ENCODE data around the gene ANKRD55. TPM values are rescaled to one million over a fixed set of nuclear protein-coding genes. Genes with fewer than 3 reads are reported as not detected.

Gene ANKRD55
- total RNA-seq, 2 donors from 2014 or later: not detected

DNA sequence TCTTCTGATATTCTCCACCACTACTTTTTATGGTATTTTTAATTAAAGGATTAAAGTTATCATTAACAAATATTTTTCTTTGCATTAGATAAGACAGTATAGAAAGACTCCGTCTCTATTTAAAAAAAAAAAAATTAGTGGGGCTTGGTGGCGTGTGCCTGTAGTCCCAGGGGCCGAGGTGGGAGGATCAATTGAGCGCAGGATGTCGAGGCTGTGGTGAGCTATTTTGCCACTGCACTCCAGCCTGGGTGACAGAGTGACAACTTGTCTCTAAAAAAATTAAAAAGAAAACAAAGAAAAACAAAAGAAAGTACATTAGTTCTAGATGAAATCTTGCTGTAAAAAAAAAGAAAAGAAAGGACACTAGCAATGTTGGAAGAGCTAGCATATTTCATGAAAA lies 141.0 kb downstream of the ANKRD55 start:
- DNase-seq: no peak
- Histone ChIP-seq H3K4me3 (no peak overlapping the region), H3K36me3 (no peaks in the 10 kb centered on the region), H3K27ac (no peak overlapping the region), H3K27me3 (no peaks in the 10 kb centered on the region), H3K9ac (ENCODE audit: low read depth in 2 of 2, low read length in 2 of 2) (no peak overlapping the region), H3K4me1 (no peaks in the 10 kb centered on the region), H3K9me3 (no peaks in the 10 kb centered on the region)
- no peak for TF ChIP-seq CTCF (IDR thresholded peaks at IDR 0.05)
- intact Hi-C loops (cut with DNase I): no loop called here

- no peaks in the 10 kb centered on the region for H3K36me3 ChIP-seq
- no peak overlapping the region for H3K27ac ChIP-seq
- H3K4me3 ChIP-seq: no peak overlapping the region
- no peaks in the 10 kb centered on the region for H3K27me3 ChIP-seq
- H3K9ac ChIP-seq (ENCODE audit: low read depth in 2 of 2, low read length in 2 of 2): no peak overlapping the region
- intact Hi-C loops (cut with DNase I): no loop called here
- no peak for DNase-seq
- no peaks in the 10 kb centered on the region for H3K4me1 ChIP-seq
- H3K9me3 ChIP-seq: no peaks in the 10 kb centered on the region
- no peak for TF ChIP-seq CTCF (IDR thresholded peaks at IDR 0.05)
These were observed 141.5 kb downstream of the ANKRD55 start for GRCh38 chr5:56091664-56092063.

- H3K9ac ChIP-seq (ENCODE audit: low read depth in 2 of 2, low read length in 2 of 2): no peak overlapping the region
- H3K27ac ChIP-seq: no peak overlapping the region
- no peaks in the 10 kb centered on the region for H3K4me1 ChIP-seq
- no peaks in the 10 kb centered on the region for H3K36me3 ChIP-seq
- H3K27me3 ChIP-seq: no peaks in the 10 kb centered on the region
- intact Hi-C loops (cut with DNase I): no loop called here
- no peak for DNase-seq
- no peaks in the 10 kb centered on the region for H3K9me3 ChIP-seq
- TF ChIP-seq CTCF (IDR thresholded peaks at IDR 0.05): no peak
- no peak overlapping the region for H3K4me3 ChIP-seq
These were observed 142.2 kb downstream of the ANKRD55 start for GRCh38 chr5:56090793-56091460.

- H3K4me1 ChIP-seq: no peaks in the 10 kb centered on the region
- intact Hi-C loops (cut with DNase I): no loop called here
- H3K36me3 ChIP-seq: no peaks in the 10 kb centered on the region
- H3K27ac ChIP-seq: no peak overlapping the region
- no peaks in the 10 kb centered on the region for H3K27me3 ChIP-seq
- no peak overlapping the region for H3K9ac ChIP-seq (ENCODE audit: low read depth in 2 of 2, low read length in 2 of 2)
- H3K9me3 ChIP-seq: no peaks in the 10 kb centered on the region
- no peak for TF ChIP-seq CTCF (IDR thresholded peaks at IDR 0.05)
- no peak overlapping the region for H3K4me3 ChIP-seq
- no peak for DNase-seq
These were observed 143.9 kb downstream of the ANKRD55 start for GRCh38 chr5:56088967-56089829.

- intact Hi-C loops (cut with DNase I): no loop called here
These were observed 144.6 kb downstream of the ANKRD55 start for GRCh38 chr5:56088431-56088949.

More at GRCh38 chr5:56088431-56088949, 144.6 kb downstream of the ANKRD55 start:
- Histone ChIP-seq H3K27me3 (no peaks in the 10 kb centered on the region), H3K27ac (no peak overlapping the region), H3K36me3 (no peaks in the 10 kb centered on the region), H3K9ac (ENCODE audit: low read depth in 2 of 2, low read length in 2 of 2) (no peak overlapping the region), H3K4me1 (no peaks in the 10 kb centered on the region), H3K4me3 (no peak overlapping the region), H3K9me3 (no peaks in the 10 kb centered on the region)
- no peak for DNase-seq
- no peak for TF ChIP-seq CTCF (IDR thresholded peaks at IDR 0.05)

All from colonic mucosa (tissue), 4 donors.